ENCODE data around the gene ZMIZ1. TPM values are rescaled to one million over a fixed set of nuclear protein-coding genes. Genes with fewer than 3 reads are reported as not detected.

Gene ZMIZ1
- total and polyA plus RNA-seq, 12 donors = 6.6 to 113 (median 55.1) TPM

DNA sequence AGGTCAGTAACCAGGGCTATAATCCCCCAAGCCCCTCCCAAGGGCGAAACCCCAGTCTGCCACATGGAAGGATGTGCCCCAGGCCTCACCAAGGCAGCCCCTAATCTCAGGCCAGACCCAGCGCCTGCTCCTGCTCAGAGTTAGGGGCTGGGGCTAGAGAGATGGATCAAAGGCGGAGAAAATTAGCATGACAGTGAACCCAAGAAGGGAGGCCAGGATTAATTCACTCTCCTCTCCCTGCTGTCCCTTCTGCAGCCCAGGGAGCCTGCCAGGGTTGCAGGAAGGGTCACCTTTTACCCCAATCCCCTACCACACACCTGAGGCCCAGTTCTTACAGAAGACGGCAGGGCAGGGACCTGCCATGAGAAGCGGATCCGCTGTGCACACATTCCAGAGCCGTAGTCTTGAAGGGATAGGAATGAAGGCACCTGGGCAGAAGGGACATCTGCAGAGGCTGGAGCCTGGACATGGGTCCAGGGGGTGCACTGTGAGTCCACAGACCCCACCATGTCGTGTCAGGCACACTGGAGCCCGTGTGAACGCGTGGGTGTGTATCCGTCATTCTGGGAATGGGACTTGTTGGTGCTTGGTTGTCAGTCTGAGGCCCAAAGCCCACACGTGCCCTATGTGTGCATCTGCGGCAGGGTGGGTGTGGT, 11.9 kb upstream of the ZMIZ1 start:
- Histone ChIP-seq H3K4me3 (no peak overlapping the region), H3K27ac (no peak overlapping the region), H3K36me3 (replicated peaks in 1 of 2) (no peaks in the 10 kb centered on the region), H3K9me3 (replicated peaks in 1 of 3) (no peaks in the 10 kb centered on the region), H3K4me1 (replicated peaks in 1 of 2) (peaks cover 0 to 4% of the 10 kb centered on the region in 2 donors), H3K27me3 (no peaks in the 10 kb centered on the region)
- DNase-seq = peak in 4 of 7 donors; percentile 3 to 42 (median 7)
- intact Hi-C loops (cut with DNase I) = loop anchor here in 1 of 2 donors (10.0 kb wide), 1 partner anchor 202 kb away; no protein-coding TSS in a partner anchor
- 88 to 98% (median 93%) methylated on average over 13 to 14 of the region's 14 CpGs for WGBS, 4 donors
- TF ChIP-seq, protein P1, sequence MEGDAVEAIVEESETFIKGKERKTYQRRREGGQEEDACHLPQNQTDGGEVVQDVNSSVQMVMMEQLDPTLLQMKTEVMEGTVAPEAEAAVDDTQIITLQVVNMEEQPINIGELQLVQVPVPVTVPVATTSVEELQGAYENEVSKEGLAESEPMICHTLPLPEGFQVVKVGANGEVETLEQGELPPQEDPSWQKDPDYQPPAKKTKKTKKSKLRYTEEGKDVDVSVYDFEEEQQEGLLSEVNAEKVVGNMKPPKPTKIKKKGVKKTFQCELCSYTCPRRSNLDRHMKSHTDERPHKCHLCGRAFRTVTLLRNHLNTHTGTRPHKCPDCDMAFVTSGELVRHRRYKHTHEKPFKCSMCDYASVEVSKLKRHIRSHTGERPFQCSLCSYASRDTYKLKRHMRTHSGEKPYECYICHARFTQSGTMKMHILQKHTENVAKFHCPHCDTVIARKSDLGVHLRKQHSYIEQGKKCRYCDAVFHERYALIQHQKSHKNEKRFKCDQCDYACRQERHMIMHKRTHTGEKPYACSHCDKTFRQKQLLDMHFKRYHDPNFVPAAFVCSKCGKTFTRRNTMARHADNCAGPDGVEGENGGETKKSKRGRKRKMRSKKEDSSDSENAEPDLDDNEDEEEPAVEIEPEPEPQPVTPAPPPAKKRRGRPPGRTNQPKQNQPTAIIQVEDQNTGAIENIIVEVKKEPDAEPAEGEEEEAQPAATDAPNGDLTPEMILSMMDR (IDR thresholded peaks at IDR 0.05) = no peak
- no peak for TF ChIP-seq POLR2A (IDR thresholded peaks at IDR 0.05)

DNA sequence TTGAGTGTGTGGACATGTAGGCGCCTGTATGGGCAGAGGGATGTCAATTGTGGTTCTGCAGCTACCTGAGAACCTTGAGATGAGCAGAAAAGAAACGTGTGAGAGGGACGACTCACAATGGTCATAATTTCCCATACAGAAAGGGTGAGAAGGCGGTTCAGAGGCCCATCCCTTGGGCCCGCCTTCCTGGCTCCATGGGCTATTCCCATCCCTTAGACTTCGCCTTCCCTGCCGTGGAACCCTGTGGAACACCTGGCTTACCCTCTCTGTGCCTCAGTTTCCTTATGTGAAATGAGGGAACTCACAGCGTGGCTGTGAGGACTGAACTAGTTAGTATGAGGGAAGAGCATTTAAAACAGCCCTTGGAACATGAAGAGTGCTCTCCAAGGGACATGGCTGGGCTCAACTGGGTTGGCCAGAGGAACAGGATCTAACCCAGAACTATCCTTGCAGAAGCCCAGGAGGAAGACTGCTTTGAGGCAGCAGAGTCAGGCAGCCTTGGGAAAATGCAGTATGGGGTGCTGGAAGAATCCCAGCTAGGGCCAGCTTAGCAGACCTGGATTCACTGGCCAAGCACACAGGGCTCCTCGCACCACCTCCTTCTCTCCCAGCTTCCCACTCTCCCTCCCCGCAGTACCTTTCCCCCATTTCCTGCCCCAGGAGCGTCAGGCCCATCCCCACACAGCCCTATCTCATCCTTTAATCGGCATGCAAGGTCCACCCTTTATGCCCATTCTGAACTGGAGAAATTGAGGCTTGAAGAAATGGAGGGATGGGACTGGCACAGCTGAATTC, 11.1 kb upstream of the ZMIZ1 start:
- no peaks in the 10 kb centered on the region for H3K27me3 ChIP-seq
- no peaks in the 10 kb centered on the region for H3K36me3 ChIP-seq (replicated peaks in 1 of 2)
- no peaks in the 10 kb centered on the region for H3K9me3 ChIP-seq (replicated peaks in 1 of 3)
- TF ChIP-seq, protein P1 (IDR thresholded peaks at IDR 0.05) = no peak
- no peak for TF ChIP-seq POLR2A (IDR thresholded peaks at IDR 0.05)
- DNase-seq = peak in 4 of 7 donors; percentile 2 to 27 (median 4)
- H3K4me1 ChIP-seq (replicated peaks in 1 of 2) = peaks cover 0 to 3% of the 10 kb centered on the region in 2 donors
- WGBS, 4 donors = 85 to 96% (median 86%) methylated on average over 12 of the region's 12 CpGs
- no peak overlapping the region for H3K4me3 ChIP-seq
- H3K27ac ChIP-seq = no peak overlapping the region
- intact Hi-C loops (cut with DNase I) = loop anchor here in 1 of 2 donors (10.0 kb wide), 1 partner anchor 203 kb away; no protein-coding TSS in a partner anchor

DNA sequence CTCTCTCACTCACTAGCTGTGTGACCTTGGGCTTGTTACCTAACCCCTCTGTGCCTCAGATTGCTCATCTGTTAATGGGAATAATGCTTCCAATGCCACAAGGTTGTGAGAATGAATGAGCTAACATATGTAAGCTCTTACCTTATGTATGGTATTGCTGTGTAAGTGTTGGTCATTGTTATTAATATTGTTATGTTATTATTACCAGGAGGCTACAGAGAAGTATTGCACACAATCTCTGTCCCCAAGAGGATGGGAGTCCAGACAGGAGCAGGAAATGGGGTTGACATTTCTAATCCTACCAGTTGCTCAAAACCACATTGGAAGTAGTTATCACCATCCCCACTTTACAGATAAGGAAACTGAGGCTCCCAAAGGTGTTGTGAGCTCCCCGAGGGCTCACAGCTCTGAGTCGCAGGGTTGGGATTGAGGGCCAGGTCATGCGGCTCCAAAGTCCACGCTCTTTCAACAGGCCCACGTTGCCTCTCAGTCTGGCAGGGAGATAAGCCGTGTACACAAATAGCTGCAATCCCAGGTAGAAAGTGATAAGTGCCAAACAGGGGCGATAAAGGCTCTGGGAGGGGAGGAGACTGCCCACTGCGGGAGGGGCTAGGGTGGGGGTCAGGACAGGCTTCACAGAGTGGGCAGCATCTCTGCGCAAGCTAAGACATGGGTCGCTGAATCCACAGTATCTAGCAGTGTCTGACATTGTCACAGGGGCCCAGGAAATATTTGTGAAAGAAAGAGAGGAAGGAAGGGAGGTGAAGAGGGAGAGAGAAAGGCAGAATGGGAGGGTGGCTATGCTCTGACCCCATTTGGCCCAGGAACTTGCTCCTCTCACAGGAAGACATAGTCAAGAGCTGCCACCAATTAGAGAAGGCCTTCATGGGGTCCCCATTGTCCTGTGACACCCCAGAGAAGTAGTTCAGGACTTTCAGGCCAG, 9.6 kb upstream of the ZMIZ1 start:
- Histone ChIP-seq H3K36me3 (replicated peaks in 1 of 2) (no peaks in the 10 kb centered on the region), H3K4me1 (replicated peaks in 1 of 2) (no peaks in the 10 kb centered on the region), H3K4me3 (no peak overlapping the region), H3K9me3 (replicated peaks in 1 of 3) (no peaks in the 10 kb centered on the region), H3K27ac (no peak overlapping the region), H3K27me3 (no peaks in the 10 kb centered on the region)
- no peak for TF ChIP-seq POLR2A (IDR thresholded peaks at IDR 0.05)
- TF ChIP-seq, protein P1 (IDR thresholded peaks at IDR 0.05) = no peak
- intact Hi-C loops (cut with DNase I) = loop anchor here in 1 of 2 donors (10.0 kb wide), 1 partner anchor 204 kb away; no protein-coding TSS in a partner anchor
- WGBS, 4 donors = 87 to 93% (median 91%) methylated on average over 10 of the region's 10 CpGs
- DNase-seq = peak in 4 of 7 donors; percentile 3 to 37 (median 7)

Measured in adrenal gland (tissue), 12 donors.